ENCODE data around the gene POR.

Gene POR

GRCh38 chr7:75916685-75917634 is 2.0 kb downstream of the POR start:
- DNase-seq, result no peak

- DNase-seq, result no peak
Measured at GRCh38 chr7:75920431-75921161, 5.6 kb downstream of the POR start.

GRCh38 chr7:75921479-75921878 is 6.5 kb downstream of the POR start:
- no peak for DNase-seq

GRCh38 chr7:75922966-75923603 is 8.1 kb downstream of the POR start:
- no peak for DNase-seq

- DNase-seq, result no peak
Measured at GRCh38 chr7:75924256-75924655, 9.3 kb downstream of the POR start.

GRCh38 chr7:75924889-75925288 is 9.9 kb downstream of the POR start:
- DNase-seq, result no peak

GRCh38 chr7:75925717-75926435 is 10.9 kb downstream of the POR start:
- no peak for DNase-seq

GRCh38 chr7:75928568-75928914 is 13.6 kb downstream of the POR start:
- no peak for DNase-seq

GRCh38 chr7:75931680-75932079 is 16.7 kb downstream of the POR start:
- peak; percentile 0 for DNase-seq

- DNase-seq, result no peak
Measured at GRCh38 chr7:75937958-75938786, 23.2 kb downstream of the POR start.

- no peak for DNase-seq
Measured at GRCh38 chr7:75938921-75939320, 24.0 kb downstream of the POR start.

GRCh38 chr7:75943864-75944263 is 28.9 kb downstream of the POR start:
- no peak for DNase-seq

GRCh38 chr7:75944507-75944906 is 29.6 kb downstream of the POR start:
- no peak for DNase-seq

- no peak for DNase-seq
Measured at GRCh38 chr7:75945297-75946168, 30.6 kb downstream of the POR start.

- DNase-seq, result no peak
Measured at GRCh38 chr7:75946207-75946855, 31.4 kb downstream of the POR start.

- no peak for DNase-seq
Measured at GRCh38 chr7:75948179-75948578, 33.2 kb downstream of the POR start.

GRCh38 chr7:75950111-75950681 is 35.2 kb downstream of the POR start:
- no peak for DNase-seq

GRCh38 chr7:75951506-75951905 is 36.6 kb downstream of the POR start:
- DNase-seq, result no peak

GRCh38 chr7:75953431-75953830 is 38.5 kb downstream of the POR start:
- no peak for DNase-seq

- DNase-seq, result no peak
Measured at GRCh38 chr7:75953931-75954330, 39.0 kb downstream of the POR start.
